Measurements from ENCODE around the gene FSIP2.

DNA sequence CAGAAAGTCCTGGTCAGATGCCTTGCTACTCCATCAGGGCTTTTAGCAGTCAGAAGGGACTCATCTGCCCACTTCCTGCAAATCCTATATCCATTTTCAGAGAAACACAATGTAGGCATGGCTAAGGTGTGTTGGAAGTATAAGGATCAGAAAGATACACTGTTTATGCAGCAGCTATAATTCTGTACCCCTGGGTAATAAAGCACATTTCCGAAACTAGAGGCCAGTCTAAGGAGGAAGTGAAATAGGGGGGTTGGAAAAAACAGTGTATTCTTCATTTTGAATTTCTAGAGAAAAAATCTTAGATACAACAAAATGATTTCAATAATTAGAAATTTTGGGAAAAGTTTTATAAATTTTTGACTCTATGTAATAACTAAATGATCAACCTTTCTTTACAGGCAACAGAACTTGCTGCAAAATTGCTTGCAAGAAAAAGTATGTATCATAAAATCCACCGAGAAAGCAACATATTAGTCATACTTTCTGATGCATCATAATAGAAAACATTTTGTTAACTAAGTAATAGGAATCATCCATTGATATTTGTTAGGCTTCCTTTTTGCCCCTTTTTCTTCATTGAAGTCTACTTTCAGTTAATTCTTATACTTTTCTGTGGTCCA, 47.4 kb downstream of the FSIP2 start:
- TF ChIP-seq ZNF280D (tag by site-specific recombination; IDR thresholded peaks at IDR 0.05), result no peak
- TF ChIP-seq CTCF (tag by site-specific recombination; IDR thresholded peaks at IDR 0.05), result no peak
- no peak for TF ChIP-seq ZNF311 (tag by site-specific recombination; IDR thresholded peaks at IDR 0.05; ENCODE audit: borderline replicate concordance)
- TF ChIP-seq ZNF274 (IDR thresholded peaks at IDR 0.05; ENCODE audit: low read length), result no peak
- no peak for TF ChIP-seq ZNF274 (tag by site-specific recombination; IDR thresholded peaks at IDR 0.05; ENCODE audit: borderline replicate concordance)
- no peak for TF ChIP-seq ZNF155 (tag by site-specific recombination; IDR thresholded peaks at IDR 0.05)
- TF ChIP-seq HOXA7 (CRISPR knock-in tag; IDR thresholded peaks at IDR 0.05; ENCODE audit: borderline replicate concordance), result no peak
- TF ChIP-seq ATF2 (tag by site-specific recombination; IDR thresholded peaks at IDR 0.05; ENCODE audit: low read depth), result no peak
- TF ChIP-seq ZNF792 (tag by site-specific recombination; IDR thresholded peaks at IDR 0.05), result no peak
- TF ChIP-seq IKZF3 (tag by site-specific recombination; IDR thresholded peaks at IDR 0.05), result no peak
- TF ChIP-seq YY1 (tag by site-specific recombination; IDR thresholded peaks at IDR 0.05), result no peak

Measured in HEK293 (cell line).